NOMO-1 treated with DMSO at 0.1 percent for 48 hours (cell line): ENCODE results near the gene VPS52.
"Not testable (repeated sequence)": the region's sequence is repeated elsewhere in the genome, so short reads cannot be mapped to it uniquely, and the experiment has no call there.

Experiments used
- DNase-seq: peaks from one replicate; lab custom pipeline; 2025; ENCODE audit not compliant: unreplicated experiment; lab: John Stamatoyannopoulos, UW

The VPS52 gene

GRCh38 chr6:33285214-33285613, 13.5 kb upstream of the VPS52 start:
- DNase-seq, result not testable (repeated sequence)

GRCh38 chr6:33280539-33280938, 8.9 kb upstream of the VPS52 start:
- no peak for DNase-seq

- DNase-seq, result no peak
Observed at GRCh38 chr6:33279971-33280511, 8.4 kb upstream of the VPS52 start.

GRCh38 chr6:33279257-33279695, 7.6 kb upstream of the VPS52 start:
- no peak for DNase-seq

GRCh38 chr6:33278810-33279209, 7.1 kb upstream of the VPS52 start:
- no peak for DNase-seq

GRCh38 chr6:33278392-33278741, 6.7 kb upstream of the VPS52 start:
- DNase-seq, result no peak

GRCh38 chr6:33277663-33278391, 6.2 kb upstream of the VPS52 start:
- no peak for DNase-seq

GRCh38 chr6:33276864-33277662, 5.4 kb upstream of the VPS52 start, which contains the start of gene B3GALT4:
TSS of gene B3GALT4 (plus strand) at chr6:33277123. CDS start at chr6:33277420, 297 bp downstream.
- peak; percentile 63 for DNase-seq

GRCh38 chr6:33276581-33276863, 4.8 kb upstream of the VPS52 start:
- no peak for DNase-seq

- not testable (repeated sequence) for DNase-seq
Observed at GRCh38 chr6:33275795-33276580, 4.3 kb upstream of the VPS52 start.

GRCh38 chr6:33273924-33274902, 2.5 kb upstream of the VPS52 start:
- peak; percentile 22 for DNase-seq

- no peak for DNase-seq
Observed at GRCh38 chr6:33273129-33273923, 1.6 kb upstream of the VPS52 start.

- no peak for DNase-seq
Observed at GRCh38 chr6:33272275-33273128, 826 bp upstream of the VPS52 start.

- DNase-seq, result peak; percentile 42
Observed at GRCh38 chr6:33271117-33271467, 584 bp downstream of the VPS52 start.

- no peak for DNase-seq
Observed at GRCh38 chr6:33264015-33264414, 7.7 kb downstream of the VPS52 start.

GRCh38 chr6:33262490-33262889, 9.2 kb downstream of the VPS52 start:
- DNase-seq, result not testable (repeated sequence)

- DNase-seq, result no peak
Observed at GRCh38 chr6:33259032-33259431, 12.6 kb downstream of the VPS52 start.

GRCh38 chr6:33254591-33254990, 17.1 kb downstream of the VPS52 start:
- DNase-seq, result no peak

GRCh38 chr6:33252759-33253158, 18.9 kb downstream of the VPS52 start:
- DNase-seq, result no peak
